ENCODE results near the gene SCAF1. TPM values are rescaled to one million over a fixed set of nuclear protein-coding genes. Genes with fewer than 3 reads are reported as not detected.

Gene SCAF1
- total and polyA plus RNA-seq, 9 of the 15 experiments (the other 6 are each of a cell fraction or from before 2014, with no cell fraction given): 0.20 to 79.0 (median 4.9) TPM

DNA sequence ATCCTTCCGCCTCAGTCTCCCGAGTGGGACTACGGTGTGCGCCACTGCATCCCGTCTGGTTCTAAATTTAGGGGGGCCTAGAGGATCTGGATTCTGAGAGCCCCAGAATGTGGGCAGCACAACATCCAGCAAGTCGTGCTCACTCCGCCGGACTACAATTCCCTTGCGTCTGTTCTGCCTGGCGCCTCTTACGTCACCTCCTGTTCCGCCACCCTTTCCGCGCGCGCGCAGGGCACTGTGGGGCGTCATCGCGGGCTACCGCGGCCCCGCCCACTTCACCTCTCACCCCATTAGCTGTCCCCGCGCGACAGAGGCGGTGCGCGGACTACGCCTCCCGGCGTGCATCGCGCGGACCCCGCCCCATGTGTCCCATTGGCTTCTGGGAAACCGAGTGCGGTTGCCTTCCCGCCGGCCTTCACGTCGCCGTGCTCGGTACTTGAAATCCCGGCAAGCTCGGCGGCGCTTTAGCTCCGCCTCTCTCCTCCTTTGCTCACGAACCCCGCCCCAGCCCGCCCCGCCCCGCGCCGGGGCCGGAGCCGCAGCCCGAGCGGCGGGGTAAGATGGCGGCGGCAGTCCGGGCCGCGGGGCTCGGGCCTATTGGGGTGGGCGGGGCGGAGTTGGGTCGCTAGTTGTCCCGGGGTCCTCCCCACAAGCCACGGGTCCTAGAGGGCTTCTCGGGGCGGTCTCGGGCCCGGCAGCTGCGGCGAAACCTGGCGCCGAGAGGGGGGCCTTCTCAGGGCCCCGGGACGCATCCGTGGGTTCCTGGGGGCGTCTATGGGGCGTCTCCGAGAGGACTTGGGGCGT lies at the start of gene SCAF1 (continued):
- peak; percentile 92 for TF ChIP-seq TFAP4 (CRISPR knock-in tag; IDR thresholded peaks at IDR 0.05; ENCODE audit: borderline replicate concordance)
- TF ChIP-seq, protein P1, sequence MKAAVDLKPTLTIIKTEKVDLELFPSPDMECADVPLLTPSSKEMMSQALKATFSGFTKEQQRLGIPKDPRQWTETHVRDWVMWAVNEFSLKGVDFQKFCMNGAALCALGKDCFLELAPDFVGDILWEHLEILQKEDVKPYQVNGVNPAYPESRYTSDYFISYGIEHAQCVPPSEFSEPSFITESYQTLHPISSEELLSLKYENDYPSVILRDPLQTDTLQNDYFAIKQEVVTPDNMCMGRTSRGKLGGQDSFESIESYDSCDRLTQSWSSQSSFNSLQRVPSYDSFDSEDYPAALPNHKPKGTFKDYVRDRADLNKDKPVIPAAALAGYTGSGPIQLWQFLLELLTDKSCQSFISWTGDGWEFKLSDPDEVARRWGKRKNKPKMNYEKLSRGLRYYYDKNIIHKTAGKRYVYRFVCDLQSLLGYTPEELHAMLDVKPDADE (conservative IDR thresholded peaks at IDR 0.05; ENCODE audit: control insufficient read depth, low read depth, low read length): peak; percentile 99
- TF ChIP-seq, protein P2, sequence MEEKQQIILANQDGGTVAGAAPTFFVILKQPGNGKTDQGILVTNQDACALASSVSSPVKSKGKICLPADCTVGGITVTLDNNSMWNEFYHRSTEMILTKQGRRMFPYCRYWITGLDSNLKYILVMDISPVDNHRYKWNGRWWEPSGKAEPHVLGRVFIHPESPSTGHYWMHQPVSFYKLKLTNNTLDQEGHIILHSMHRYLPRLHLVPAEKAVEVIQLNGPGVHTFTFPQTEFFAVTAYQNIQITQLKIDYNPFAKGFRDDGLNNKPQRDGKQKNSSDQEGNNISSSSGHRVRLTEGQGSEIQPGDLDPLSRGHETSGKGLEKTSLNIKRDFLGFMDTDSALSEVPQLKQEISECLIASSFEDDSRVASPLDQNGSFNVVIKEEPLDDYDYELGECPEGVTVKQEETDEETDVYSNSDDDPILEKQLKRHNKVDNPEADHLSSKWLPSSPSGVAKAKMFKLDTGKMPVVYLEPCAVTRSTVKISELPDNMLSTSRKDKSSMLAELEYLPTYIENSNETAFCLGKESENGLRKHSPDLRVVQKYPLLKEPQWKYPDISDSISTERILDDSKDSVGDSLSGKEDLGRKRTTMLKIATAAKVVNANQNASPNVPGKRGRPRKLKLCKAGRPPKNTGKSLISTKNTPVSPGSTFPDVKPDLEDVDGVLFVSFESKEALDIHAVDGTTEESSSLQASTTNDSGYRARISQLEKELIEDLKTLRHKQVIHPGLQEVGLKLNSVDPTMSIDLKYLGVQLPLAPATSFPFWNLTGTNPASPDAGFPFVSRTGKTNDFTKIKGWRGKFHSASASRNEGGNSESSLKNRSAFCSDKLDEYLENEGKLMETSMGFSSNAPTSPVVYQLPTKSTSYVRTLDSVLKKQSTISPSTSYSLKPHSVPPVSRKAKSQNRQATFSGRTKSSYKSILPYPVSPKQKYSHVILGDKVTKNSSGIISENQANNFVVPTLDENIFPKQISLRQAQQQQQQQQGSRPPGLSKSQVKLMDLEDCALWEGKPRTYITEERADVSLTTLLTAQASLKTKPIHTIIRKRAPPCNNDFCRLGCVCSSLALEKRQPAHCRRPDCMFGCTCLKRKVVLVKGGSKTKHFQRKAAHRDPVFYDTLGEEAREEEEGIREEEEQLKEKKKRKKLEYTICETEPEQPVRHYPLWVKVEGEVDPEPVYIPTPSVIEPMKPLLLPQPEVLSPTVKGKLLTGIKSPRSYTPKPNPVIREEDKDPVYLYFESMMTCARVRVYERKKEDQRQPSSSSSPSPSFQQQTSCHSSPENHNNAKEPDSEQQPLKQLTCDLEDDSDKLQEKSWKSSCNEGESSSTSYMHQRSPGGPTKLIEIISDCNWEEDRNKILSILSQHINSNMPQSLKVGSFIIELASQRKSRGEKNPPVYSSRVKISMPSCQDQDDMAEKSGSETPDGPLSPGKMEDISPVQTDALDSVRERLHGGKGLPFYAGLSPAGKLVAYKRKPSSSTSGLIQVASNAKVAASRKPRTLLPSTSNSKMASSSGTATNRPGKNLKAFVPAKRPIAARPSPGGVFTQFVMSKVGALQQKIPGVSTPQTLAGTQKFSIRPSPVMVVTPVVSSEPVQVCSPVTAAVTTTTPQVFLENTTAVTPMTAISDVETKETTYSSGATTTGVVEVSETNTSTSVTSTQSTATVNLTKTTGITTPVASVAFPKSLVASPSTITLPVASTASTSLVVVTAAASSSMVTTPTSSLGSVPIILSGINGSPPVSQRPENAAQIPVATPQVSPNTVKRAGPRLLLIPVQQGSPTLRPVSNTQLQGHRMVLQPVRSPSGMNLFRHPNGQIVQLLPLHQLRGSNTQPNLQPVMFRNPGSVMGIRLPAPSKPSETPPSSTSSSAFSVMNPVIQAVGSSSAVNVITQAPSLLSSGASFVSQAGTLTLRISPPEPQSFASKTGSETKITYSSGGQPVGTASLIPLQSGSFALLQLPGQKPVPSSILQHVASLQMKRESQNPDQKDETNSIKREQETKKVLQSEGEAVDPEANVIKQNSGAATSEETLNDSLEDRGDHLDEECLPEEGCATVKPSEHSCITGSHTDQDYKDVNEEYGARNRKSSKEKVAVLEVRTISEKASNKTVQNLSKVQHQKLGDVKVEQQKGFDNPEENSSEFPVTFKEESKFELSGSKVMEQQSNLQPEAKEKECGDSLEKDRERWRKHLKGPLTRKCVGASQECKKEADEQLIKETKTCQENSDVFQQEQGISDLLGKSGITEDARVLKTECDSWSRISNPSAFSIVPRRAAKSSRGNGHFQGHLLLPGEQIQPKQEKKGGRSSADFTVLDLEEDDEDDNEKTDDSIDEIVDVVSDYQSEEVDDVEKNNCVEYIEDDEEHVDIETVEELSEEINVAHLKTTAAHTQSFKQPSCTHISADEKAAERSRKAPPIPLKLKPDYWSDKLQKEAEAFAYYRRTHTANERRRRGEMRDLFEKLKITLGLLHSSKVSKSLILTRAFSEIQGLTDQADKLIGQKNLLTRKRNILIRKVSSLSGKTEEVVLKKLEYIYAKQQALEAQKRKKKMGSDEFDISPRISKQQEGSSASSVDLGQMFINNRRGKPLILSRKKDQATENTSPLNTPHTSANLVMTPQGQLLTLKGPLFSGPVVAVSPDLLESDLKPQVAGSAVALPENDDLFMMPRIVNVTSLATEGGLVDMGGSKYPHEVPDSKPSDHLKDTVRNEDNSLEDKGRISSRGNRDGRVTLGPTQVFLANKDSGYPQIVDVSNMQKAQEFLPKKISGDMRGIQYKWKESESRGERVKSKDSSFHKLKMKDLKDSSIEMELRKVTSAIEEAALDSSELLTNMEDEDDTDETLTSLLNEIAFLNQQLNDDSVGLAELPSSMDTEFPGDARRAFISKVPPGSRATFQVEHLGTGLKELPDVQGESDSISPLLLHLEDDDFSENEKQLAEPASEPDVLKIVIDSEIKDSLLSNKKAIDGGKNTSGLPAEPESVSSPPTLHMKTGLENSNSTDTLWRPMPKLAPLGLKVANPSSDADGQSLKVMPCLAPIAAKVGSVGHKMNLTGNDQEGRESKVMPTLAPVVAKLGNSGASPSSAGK (IDR thresholded peaks at IDR 0.05): no peak
- TF ChIP-seq, protein P3, sequence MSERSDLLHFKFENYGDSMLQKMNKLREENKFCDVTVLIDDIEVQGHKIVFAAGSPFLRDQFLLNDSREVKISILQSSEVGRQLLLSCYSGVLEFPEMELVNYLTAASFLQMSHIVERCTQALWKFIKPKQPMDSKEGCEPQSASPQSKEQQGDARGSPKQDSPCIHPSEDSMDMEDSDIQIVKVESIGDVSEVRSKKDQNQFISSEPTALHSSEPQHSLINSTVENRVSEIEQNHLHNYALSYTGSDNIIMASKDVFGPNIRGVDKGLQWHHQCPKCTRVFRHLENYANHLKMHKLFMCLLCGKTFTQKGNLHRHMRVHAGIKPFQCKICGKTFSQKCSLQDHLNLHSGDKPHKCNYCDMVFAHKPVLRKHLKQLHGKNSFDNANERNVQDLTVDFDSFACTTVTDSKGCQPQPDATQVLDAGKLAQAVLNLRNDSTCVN (CRISPR knock-in tag; IDR thresholded peaks at IDR 0.05): no peak
- TF ChIP-seq POLR3A (IDR thresholded peaks at IDR 0.05; ENCODE audit: borderline replicate concordance, extremely low read depth, insufficient read depth, insufficient read length): no peak
- no peak for TF ChIP-seq ZZZ3 (IDR thresholded peaks at IDR 0.05)
- TF ChIP-seq KLF13 (tag; IDR thresholded peaks at IDR 0.05; ENCODE audit: borderline replicate concordance, low read depth): peak; percentile 92
- no peak for TF ChIP-seq KLF6 (CRISPR knock-in tag; IDR thresholded peaks at IDR 0.05; ENCODE audit: borderline replicate concordance)
- TF ChIP-seq MCM7 (IDR thresholded peaks at IDR 0.05): no peak

Data from K562 (cell line).